ENCODE data around the gene EXOC4.
"Not testable (repeated sequence)": the region's sequence is repeated elsewhere in the genome, so short reads cannot be mapped to it uniquely, and the experiment has no call there.

The EXOC4 gene

DNA sequence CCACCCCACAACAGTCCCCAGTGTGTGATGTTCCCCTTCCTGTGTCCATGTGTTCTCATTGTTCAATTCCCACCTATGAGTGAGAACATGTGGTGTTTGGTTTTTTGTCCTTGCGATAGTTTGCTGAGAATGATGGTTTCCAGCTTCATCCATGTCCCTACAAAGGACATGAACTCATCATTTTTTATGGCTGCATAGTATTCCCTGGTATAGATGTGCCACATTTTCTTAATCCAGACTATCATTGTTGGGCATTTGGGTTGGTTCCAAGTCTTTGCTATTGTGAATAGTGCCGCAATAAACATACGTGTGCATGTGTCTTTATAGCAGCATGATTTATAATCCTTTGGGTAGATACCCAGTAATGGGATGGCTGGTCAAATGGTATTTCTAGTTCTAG lies 26.1 kb downstream of the EXOC4 start:
- DNase-seq = not testable (repeated sequence)

DNA sequence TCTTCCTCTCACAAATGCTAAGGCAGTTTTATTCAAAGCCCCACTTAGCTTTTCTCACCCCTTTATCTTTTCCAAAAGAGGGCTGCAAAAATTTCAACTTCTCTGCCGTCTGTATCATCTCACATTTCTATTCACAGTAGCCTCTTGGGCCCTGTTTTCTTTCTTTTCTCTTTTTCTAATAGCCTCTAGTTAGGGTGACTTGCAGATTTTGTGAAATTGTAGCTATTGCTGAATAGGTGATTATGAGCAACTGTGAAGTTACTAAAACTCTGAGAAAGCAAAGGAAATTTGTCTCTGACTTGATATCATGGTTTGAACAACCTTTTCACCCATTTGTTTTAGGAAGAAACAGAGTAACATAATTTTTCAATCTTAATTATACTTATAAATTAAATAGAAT lies 29.2 kb downstream of the EXOC4 start:
- DNase-seq = no peak

DNA sequence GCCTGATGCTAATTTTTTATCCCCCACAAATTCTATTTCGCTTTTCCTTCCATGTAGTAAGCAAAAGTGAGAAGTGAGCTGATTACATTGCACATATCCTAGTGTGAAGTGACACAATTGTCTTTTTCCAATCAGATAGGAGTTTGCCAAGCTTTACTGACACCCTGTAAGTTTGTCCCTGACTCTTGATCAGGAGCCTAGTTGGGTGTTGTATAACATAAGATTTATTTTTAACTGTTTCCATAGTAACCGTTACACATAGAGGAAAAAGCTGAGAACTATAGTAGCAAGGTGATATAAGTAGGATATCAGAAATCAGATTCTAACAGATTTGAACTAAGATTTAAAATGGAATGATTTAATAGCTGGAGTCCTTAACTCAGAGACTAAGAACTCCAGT lies 31.2 kb downstream of the EXOC4 start:
- DNase-seq = no peak

DNA sequence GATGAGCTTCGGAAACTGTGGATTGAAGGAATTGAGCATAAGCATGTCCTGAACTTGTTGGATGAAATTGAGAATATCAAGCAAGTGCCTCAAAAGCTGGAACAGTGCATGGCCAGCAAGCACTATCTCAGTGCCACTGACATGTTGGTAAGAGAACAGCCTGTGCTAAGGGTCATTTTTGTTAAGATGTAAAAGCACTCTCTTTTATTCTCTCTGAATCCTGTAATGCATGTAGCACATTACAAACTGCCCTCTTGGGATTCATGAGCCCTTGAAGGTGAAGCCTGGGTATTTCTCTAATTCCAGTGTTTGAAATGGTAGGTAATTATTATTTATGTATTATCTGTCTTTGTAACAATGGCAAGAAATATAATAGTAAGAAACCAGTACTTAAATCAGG lies 36.1 kb downstream of the EXOC4 start:
- DNase-seq = no peak

DNA sequence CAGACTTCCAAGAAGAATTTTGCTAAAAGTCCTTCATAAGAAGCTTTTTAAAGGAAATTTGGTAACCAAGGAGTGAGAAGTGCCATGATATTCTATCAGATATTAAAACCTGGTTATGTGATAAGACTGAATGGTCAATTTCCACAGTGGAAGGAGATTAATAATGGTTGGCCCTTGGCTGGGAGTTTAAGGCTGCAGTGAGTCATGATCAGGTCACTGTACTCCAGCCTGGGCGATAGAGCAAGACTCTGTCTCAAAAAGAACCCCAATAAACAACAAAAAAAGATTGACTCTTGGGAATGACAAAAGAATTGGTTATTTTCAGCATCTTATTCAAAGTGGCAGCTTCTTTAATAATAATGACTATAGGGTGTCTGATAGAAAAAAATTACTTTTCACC lies 37.2 kb downstream of the EXOC4 start:
- DNase-seq = no peak

DNA sequence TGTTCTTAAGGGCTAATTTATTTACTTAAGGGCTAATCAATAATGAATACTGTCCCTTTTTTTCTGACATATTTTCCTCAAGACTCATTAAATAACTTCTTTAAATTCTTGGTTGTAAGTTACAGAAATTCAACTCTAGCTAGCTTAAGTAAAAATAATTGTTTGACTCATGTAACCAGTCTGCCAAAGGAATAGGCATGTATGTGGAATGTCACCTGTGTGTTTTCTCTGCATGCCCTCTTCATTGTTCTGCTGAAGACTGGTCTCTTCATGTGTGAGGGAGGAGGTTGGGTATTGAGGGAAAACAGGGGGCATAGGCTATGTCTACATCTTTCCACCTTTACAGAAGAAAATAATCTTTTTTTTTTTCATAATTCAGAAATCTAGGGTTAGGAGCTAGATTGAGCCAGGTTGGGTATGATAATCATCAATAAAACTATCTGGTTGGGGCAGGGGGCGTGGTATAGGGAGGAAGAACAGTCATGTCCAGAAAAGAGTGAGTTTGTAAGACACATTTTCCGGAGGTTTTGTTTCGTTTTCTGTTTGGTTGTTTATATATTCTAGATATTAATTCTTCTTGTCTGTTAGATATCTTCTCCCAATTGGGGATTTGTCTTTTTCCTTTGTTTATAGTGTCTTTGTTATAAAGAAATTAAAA lies 37.9 kb downstream of the EXOC4 start:
- DNase-seq = no peak

DNA sequence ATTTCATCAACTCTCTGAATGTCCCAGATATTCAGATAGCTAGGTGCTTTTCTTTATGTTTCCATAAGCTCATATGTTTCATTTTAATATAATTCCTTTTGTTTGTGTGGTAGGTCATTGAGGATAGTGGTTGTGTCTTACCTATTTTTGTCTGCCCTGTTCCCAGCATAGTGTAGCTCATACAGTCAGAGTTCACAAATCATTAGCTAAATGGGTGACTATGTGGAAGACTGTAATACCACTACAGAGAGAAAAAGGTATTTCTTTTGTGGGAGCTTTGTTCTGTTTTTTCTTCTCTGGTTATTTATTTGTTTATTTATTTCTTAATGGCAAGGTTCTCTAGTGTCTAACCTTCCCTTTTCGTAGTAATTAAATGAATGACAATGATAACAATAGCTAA lies 39.8 kb downstream of the EXOC4 start:
- no peak for DNase-seq

DNA sequence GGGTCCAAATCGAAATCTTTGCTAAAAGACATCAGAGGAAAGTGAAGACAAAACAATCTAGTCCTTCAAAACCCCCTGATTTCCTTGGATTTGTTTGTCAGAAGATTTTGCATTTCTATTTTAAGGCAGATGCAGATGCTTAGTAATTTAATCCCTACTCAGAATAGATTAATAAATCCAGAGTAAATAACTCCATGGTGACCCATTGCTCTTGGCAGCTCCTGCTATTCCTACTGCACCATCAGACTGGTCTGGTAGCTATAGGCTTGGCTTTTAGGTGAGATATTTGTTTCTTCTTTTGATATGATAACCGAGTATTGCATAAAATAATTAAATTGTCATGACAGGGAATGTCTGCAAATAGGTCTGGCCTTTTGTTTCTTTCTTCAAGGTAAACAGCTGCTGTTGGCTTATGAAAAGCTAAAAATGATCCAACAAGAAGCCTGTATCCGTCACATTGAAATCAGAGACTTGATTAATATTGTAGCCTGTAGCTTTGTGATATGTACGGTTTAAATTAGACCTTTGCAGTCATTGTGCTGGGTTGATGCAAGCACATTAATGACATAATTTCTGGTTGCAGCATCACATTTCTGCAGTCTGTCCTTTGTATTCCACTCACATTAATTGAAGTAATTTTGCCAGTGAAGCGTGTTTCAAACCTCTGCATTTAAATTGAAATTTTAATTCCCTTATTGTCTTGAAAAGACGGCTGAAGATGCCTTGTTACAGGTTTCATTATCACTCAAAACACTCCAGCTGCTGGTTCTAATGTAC lies 40.7 kb downstream of the EXOC4 start:
- no peak for DNase-seq

DNA sequence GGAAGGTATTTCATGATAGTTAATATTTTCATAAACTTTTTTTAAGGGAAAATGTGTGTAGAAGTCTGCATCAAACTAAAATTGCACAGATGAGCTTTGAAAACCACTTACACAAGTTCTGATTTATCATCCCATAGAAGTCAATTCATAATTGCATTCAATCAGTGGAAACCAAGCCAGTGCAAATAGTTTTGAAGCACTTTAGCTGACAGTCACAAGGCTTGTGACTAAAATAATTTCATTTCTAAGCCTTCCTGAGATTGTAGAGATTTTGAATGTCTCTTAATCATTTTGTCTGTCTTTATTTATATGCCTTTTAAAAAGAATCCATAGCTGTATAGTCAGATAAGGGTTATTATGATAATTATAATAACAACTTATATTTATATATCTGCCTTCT lies 41.4 kb downstream of the EXOC4 start:
- DNase-seq = no peak

DNA sequence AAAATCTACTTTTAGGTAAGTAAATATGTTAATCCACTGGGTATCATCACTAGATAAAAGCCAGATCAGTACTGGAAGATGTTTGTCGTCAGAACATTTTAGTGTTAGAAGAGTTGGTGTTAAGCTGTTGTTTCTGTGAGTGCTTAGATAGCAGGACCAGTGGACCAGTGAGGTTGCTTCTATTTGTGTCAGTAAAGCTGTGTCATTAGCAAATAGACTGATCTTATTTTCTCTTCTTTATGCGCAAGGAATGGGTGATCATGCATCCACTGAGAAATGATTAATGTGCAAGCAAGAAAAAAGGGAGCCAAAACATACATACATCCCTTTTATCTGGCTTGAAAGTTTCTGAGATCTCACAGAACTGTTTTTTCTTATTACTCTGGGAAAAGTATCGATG lies 42.6 kb downstream of the EXOC4 start:
- DNase-seq = no peak

DNA sequence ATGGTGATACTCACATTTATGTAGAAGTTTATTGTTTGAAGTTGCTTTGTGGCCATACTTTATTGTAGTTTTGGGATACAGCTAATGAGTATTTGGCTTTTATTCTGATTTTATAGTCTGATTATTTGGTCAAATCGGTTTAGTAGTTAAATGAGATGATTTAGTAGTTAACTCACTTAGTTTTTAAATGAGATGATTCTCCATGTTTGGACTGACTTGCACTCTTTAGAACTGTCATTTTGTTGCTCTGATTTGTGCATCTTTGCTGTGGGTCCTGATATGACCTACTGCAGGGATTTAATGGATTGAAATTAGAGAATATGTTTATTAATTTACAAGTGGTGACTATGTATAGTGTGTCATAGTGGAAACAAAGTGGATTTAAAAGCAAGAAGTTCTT lies 44.2 kb downstream of the EXOC4 start:
- no peak for DNase-seq

DNA sequence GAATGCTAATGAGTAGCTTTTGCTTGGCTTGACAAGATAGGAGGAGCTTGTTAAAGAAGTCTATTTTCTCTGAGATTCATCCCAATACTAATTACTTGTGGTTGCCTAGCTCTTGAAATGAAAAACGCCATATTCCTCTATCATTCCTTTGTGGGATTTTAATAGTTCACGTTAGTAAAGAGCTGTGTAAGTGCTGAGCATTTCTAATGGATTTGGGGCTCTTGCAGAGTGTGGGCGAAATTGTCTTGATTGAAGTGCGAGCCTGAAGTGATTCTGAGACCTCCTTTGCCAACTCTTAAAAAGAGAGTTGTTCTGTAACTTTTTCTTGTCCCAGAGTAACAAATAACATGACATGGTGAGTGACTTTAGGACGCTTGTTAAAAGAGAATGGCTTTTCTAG lies 45.2 kb downstream of the EXOC4 start:
- no peak for DNase-seq

DNA sequence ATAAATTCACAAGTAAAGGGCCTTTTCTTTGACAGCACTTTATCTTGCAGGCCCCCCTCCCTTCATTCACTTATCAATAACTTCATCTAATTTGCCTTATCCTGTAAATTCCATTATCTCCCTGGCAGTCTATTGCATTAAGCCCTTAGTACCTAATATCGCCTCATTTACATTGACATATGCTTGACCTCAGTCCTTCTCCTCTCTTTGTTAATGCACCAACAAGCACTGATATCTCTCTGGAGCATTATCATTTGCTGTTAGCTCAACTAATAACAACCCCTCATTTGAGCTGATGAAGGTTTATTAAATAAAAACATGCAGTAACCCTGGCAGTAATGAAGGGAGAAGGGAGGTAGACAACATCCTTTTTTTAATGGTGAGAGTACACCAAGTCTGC lies 46.8 kb downstream of the EXOC4 start:
- DNase-seq = no peak

DNA sequence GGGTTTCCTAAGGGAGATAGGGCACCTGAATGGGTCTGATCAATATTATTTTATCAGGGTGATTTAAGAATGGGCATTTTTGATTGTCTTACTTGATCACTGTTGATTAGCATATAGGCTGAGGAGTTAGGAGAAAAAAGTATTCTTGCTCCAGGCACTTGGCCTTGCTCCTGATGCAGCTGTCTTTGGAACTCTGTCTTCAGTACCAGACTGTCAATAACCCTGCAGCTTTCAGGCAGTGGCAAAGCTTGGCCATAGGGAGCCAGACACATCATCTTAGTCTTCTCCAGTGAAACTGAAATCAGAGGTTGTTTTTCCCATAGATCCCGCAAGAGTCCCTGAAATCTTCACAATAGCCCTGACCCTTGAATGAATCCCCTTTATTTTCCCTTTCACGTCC lies 47.2 kb downstream of the EXOC4 start:
- no peak for DNase-seq

DNA sequence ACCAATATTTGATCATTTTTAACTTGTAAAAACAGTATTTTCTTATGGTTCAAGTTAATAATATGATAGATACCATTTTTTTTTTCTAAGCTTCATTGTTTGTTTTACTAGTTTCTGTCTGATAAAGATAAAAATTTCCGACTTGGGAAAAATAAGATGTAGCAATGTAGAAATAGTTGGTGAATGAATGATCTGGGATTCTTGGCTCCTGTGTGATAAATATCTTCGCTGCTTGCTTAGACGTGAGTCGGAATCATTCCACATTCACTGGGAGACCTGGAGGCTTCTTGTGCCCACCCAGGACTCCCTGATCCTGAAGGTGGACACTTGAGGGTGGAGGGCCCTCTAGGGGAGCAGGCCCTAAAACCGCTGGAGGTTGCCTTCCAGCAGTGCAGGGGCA lies 47.9 kb downstream of the EXOC4 start:
- no peak for DNase-seq

DNA sequence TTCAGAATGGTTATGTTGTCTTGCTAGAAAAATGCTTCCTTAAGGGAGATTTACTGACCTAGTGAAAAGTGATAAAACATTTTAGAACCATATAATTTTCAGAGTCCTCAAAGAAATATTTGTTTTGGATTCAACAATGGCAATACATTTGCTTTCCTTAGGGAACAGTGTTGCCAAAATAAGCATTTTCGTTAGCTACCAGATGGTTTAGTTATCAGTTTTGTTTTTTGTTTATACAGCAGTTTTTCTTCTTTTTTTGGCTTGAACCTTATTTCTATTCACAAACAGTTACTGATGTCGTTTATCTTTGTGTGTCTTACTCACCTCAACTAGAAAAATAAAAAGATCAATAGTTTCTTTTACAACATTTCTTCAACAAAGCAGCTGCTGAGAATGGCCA lies 48.6 kb downstream of the EXOC4 start:
- DNase-seq = no peak

DNA sequence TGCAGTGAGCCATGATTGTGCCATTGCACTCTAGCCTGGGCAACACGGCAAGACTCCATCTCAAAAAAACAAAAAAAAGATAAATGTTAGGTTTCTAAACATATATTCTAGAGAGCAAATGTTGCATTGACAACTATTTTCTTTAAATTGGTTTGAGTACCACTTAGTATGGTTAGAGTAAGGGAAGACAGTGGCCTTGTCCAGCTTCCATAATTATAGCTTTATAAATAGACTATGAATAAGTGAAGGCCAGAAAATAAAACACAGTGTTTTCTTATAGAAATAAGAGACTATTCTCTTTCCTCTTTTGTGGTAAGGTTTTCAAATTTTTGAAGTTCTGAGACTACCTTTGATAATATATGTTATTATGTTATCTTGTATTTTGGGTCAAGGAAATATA lies 50.5 kb downstream of the EXOC4 start:
- DNase-seq = no peak

DNA sequence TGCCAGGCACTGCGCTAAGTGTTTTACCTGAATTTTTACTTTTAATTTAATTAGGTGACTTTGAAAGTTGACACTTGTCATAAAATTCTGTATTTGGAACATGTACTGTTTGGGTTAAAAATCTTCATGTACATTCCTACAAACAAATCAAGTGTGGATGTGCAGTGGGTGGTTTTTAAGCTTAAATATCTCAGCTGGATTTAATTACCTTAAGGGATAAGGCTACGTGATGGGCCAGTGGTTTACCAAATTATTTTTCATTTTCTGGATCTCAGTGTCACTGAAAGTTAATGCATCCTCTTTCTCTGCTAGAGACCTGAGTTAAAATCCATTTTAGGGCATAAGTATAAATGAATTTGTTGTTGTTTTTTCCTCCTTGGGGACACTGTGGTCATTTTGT lies 51.1 kb downstream of the EXOC4 start:
- DNase-seq = no peak

DNA sequence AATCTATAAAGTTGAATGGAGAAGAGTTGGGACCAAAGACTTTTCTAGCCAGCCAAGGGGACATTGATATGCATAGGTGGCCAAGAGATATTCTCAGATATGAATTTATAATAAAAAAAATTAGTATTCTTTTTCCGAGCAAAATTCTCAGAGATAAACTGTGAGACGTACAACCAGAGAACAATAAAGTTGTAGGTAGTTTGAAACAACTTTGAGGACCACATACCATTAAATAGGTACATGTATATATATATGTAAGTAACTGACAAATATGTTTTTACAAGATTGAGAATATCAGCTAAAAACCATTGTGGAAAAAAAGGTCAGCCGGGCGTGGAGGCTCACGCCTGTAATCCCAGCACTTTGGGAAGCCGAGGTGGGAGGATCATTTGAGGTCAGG lies 56.5 kb downstream of the EXOC4 start:
- no peak for DNase-seq

DNA sequence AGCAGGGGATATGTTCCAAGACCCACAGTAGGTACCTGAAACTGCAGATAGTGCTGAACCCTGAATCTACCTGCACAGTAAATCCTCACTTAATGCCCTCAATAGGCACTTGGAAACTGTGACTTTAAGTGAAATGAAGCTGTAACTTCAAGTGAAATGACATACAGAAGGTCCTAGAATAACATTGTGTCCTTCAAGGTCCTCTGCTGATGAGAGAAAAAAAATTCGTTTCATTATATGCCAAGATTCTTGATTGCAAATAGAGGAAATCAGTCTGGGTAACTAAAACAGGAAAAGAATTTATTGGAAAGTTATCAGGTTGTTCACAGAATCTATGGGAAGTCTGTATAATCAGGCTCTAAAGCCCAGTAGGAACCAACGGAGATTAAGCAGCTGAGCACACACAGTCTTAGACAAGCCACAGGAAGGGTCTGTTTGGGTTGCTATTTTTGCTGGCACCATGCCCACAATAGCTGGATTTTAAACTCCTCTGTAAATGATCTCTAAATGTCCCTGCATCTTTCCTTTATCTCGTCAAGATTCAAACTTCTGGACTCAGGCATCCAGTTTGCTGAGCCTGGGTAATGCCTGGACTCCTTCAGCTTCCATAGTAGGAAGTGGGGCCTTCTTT lies 57.5 kb downstream of the EXOC4 start:
- no peak for DNase-seq

DNA sequence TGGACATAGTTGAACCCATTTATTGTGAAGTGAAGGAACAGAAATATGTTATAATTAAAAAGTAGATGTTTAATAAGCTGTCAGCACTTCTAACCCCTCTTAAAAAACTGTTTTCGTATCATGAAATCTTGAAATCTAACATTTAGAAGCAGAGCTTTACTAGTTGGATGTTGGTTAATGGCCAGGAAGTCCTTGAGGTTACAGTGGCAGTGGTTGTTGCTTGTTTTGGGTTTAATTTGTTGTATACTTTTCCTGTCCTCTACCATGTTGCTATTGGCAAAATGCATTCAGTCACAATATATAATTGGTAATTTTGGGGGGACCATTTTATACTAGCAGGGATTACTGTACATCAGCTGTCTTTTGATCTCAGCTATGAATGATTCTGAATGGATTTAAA lies 60.7 kb downstream of the EXOC4 start:
- no peak for DNase-seq

DNA sequence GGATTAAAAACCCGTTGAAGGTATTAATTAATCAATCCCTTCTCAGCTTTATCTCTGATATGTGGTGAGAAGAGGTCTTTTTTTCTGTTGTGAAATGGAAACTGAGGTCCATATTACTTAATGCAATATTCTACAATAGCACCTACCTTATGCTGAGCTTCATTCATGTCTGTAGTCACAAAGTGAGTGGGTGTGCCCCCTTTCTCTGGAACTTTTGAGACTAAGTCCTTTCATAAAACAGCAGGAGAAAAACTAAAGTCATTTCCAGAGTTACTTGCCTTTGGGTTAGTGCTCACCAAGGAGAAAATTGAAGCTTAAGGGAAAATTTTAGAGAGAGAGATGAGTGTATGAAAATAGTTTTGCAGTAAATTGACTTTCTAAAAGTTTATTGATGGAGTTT lies 61.2 kb downstream of the EXOC4 start:
- no peak for DNase-seq

DNA sequence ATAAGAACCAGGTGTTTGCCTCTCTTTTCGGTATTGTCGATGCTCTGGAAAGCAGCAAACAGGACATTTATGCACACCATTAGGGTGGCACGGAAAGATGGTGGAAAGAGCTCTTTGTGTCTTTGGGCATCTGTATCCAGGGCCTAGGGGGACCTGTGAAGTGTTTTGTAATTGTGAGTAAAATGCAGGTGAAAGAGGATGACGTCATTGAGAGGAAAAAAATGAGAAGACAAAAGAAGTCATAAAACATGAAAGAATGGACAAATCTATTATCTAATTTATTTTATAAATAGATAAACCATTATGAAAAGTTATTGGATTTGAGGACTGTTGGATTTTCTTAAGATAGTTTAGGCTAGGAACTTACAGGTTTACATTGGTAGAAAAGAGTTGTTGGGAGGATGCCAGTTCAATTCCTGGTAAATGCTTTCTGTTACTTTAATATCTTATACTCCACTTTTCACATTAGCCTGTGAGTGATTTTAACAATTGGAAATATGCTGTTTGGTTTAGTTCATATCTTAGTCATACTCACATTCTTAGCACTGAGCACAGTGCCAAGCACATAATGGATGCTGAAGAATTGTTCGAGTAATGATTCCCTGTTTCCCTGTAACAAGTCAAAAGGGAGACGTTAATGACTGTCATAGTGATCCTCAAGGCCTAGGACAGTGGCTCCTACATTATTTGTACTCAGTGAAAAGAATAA lies 62.6 kb downstream of the EXOC4 start:
- no peak for DNase-seq

DNA sequence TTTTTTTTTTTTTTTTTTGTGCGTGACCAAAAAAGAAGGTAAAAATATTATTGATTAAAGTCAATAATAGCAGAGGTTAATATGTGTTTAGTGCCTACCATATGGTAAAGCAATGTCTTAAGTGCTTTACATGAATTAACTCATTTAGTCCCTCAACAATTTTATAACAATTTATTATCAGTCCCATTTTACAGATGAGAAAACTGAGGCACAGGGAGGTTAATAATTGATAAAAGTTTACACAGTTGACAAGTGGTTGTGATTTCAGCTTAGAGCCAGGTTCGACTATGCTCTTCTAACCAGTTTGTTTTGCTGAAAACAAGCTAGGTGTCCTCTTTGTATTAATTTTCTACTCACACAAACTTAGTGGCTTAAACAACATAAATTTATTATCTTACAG lies 67.0 kb downstream of the EXOC4 start:
- no peak for DNase-seq

All from hippocampal formation (tissue), 2 donors.